Spleen (tissue), 7 donors: Measurements from ENCODE around the gene TCEA2.

Experiments
- POLR2AphosphoS5 ChIP-seq, 3 donors: sonication (generic); formaldehyde crosslinking; IDR thresholded peaks; one replicate each; pipeline ENCODE4 v1.5.1; 2017; ENCODE audit warnings: antibody characterized with exemption in 3 of 3
- TF ChIP-seq, protein P1 (sequence below), 11 experiments: fragments of 200-600 bp in 7 of 11; fragments of 450-650 bp in 4 of 11; sonication (generic) in 4 of 11; IDR thresholded peaks in 8 of 11; conservative IDR thresholded peaks in 3 of 11; 1 replicate in 7 of 11; 2 replicates in 4 of 11; pipeline versions ENCODE4 v1.4.0 to v1.8.0; 2016 to 2021; ENCODE audit warnings: antibody characterized with exemption in 11 of 11, inconsistent platforms in 4 of 11, mild to moderate bottlenecking in 1 of 11
- donor health status: DM: no; HTN: no; CAD: no; lungs with moderate emphysema.
- donor health status: DM: no; HTN: no; CAD: no.
- donor health status: DM: no; HTN: no; CAD: no.

DNA sequence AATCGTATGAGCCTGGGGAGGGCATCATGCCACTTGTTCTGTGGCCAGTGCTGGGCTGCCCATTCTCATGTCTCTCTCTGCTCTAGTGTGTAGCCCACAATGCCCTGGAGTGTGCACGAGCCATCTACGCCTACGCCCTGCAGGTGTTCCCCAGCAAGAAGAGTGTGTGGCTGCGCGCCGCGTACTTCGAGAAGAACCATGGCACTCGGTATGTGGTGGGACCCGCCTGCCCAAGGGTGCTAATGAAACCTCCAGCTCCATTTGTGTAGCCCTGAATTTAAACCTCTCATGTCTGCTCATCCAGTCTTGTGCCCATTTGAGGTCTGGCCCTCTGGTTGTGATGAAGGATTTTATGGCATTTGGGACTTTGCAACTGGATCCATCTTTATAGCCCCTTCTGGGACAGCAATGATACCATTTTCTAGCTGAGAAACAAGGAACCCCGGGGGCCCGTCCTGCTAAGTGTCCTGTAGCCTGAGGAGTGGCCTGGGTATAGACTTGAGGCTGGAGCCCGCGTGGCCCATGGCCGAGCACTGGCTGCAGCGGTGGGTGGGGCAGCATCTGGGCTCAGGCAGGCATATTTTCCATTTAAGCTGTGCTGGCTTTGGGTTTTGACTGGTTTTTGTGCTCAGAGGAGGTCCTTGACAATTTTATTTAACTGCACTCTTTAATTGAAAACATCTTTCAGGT, 40.2 kb upstream of the TCEA2 start:
- TF ChIP-seq POLR2AphosphoS5 (IDR thresholded peaks at IDR 0.05) = peak in 1 of 3 donors; percentile 13
- TF ChIP-seq, protein P1, sequence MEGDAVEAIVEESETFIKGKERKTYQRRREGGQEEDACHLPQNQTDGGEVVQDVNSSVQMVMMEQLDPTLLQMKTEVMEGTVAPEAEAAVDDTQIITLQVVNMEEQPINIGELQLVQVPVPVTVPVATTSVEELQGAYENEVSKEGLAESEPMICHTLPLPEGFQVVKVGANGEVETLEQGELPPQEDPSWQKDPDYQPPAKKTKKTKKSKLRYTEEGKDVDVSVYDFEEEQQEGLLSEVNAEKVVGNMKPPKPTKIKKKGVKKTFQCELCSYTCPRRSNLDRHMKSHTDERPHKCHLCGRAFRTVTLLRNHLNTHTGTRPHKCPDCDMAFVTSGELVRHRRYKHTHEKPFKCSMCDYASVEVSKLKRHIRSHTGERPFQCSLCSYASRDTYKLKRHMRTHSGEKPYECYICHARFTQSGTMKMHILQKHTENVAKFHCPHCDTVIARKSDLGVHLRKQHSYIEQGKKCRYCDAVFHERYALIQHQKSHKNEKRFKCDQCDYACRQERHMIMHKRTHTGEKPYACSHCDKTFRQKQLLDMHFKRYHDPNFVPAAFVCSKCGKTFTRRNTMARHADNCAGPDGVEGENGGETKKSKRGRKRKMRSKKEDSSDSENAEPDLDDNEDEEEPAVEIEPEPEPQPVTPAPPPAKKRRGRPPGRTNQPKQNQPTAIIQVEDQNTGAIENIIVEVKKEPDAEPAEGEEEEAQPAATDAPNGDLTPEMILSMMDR (IDR thresholded peaks at IDR 0.05 in 8 of 11, conservative IDR thresholded peaks at IDR 0.05 in 3 of 11) = no peak
